ENCODE data around the gene ZNF316. TPM values are rescaled to one million over a fixed set of nuclear protein-coding genes. Genes with fewer than 3 reads are reported as not detected.

Gene ZNF316
- total RNA-seq, 2 experiments from 2014 or later: 15.7 to 20.8 TPM

- ChIA-PET CTCF (no interaction called here), POLR2A (interaction anchor here (0.6 kb wide), 1 partner anchor 308 kb away, joined by 4 read pairs; no protein-coding TSS in a partner anchor)
- intact Hi-C loops (cut with DNase I, micrococcal nuclease): no loop called here
- no peak overlapping the region for H3K27ac Mint-ChIP-seq
- DNase-seq (no peak), ATAC-seq (no peak)
- H3K36me3 Mint-ChIP-seq (ENCODE audit: low read depth): peaks cover 10% of the 10 kb centered on the region
- no peaks in the 10 kb centered on the region for H3K27me3 Mint-ChIP-seq
- no peak overlapping the region for H3K4me3 Mint-ChIP-seq
- H3K4me1 Mint-ChIP-seq: no peaks in the 10 kb centered on the region
- H3K9me3 Mint-ChIP-seq (ENCODE audit: low read depth): no peaks in the 10 kb centered on the region
Measured at GRCh38 chr7:6608794-6609193, 28.3 kb upstream of the ZNF316 start.

GRCh38 chr7:6612819-6613218, 24.3 kb upstream of the ZNF316 start:
- ATAC-seq (no peak), DNase-seq (no peak)
- Mint-ChIP-seq H3K4me1 (peaks cover 3% of the 10 kb centered on the region), H3K36me3 (ENCODE audit: low read depth) (peaks cover 1% of the 10 kb centered on the region), H3K4me3 (no peak overlapping the region), H3K27me3 (peaks cover 3% of the 10 kb centered on the region), H3K9me3 (ENCODE audit: low read depth) (no peaks in the 10 kb centered on the region), H3K27ac (no peak overlapping the region)
- POLR2A ChIA-PET: interaction anchor here (0.7 kb wide), 1 partner anchor 19 kb away, joined by 6 read pairs; no protein-coding TSS in a partner anchor
- CTCF ChIA-PET: interaction anchor here (0.6 kb wide), 1 partner anchor 19 kb away, joined by 3 read pairs; no protein-coding TSS in a partner anchor
- intact Hi-C loops (cut with DNase I, micrococcal nuclease): no loop called here

- peaks cover 3% of the 10 kb centered on the region for H3K27me3 Mint-ChIP-seq
- H3K36me3 Mint-ChIP-seq (ENCODE audit: low read depth): peaks cover 1% of the 10 kb centered on the region
- ATAC-seq: no peak
- ChIA-PET POLR2A (no interaction called here), CTCF (interaction anchor here (0.6 kb wide), 1 partner anchor 13 kb away, joined by 7 read pairs; no protein-coding TSS in a partner anchor)
- intact Hi-C loops (cut with DNase I, micrococcal nuclease): no loop called here
- peaks cover 3% of the 10 kb centered on the region for H3K4me1 Mint-ChIP-seq
- H3K9me3 Mint-ChIP-seq (ENCODE audit: low read depth): no peaks in the 10 kb centered on the region
- no peak overlapping the region for H3K27ac Mint-ChIP-seq
- no peak overlapping the region for H3K4me3 Mint-ChIP-seq
- no peak for DNase-seq
Measured at GRCh38 chr7:6613706-6614105, 23.4 kb upstream of the ZNF316 start.

GRCh38 chr7:6614953-6615722, 22.0 kb upstream of the ZNF316 start, which contains the start of gene ZNF853:
TSS of gene ZNF853 (plus strand) at chr7:6615610. CDS start at chr7:6616175, 565 bp downstream.
- Mint-ChIP-seq H3K4me3 (peak within 1 kb of the TSS; percentile 69), H3K27ac (no peak within 1 kb of the TSS), H3K4me1 (peaks cover 13% of the 10 kb centered on the region), H3K27me3 (peaks cover 3% of the 10 kb centered on the region), H3K9me3 (ENCODE audit: low read depth) (no peaks in the 10 kb centered on the region), H3K36me3 (ENCODE audit: low read depth) (no peaks in the 10 kb centered on the region)
- intact Hi-C loops (cut with DNase I, micrococcal nuclease): no loop called here
- CTCF ChIA-PET: no interaction called here
- peak; percentile 62 for ATAC-seq
- DNase-seq: peak; percentile 29
- POLR2A ChIA-PET: no interaction called here

- peaks cover 18% of the 10 kb centered on the region for H3K4me1 Mint-ChIP-seq
- POLR2A ChIA-PET: no interaction called here
- CTCF ChIA-PET: interaction anchor here (0.6 to 0.9 kb wide), 2 partner anchors 66 to 1642 kb away, joined by 3 read pairs; no protein-coding TSS in a partner anchor
- DNase-seq: no peak
- no peak overlapping the region for H3K27ac Mint-ChIP-seq
- H3K9me3 Mint-ChIP-seq (ENCODE audit: low read depth): no peaks in the 10 kb centered on the region
- intact Hi-C loops (cut with DNase I, micrococcal nuclease): no loop called here
- peak; percentile 17 for ATAC-seq
- H3K36me3 Mint-ChIP-seq (ENCODE audit: low read depth): no peaks in the 10 kb centered on the region
- peak overlapping the region; percentile 40 for H3K4me3 Mint-ChIP-seq
- H3K27me3 Mint-ChIP-seq: peaks cover 3% of the 10 kb centered on the region
Measured at GRCh38 chr7:6615723-6616555, 21.2 kb upstream of the ZNF316 start.

GRCh38 chr7:6616854-6617643, 20.1 kb upstream of the ZNF316 start:
- Mint-ChIP-seq H3K36me3 (ENCODE audit: low read depth) (no peaks in the 10 kb centered on the region), H3K27ac (no peak overlapping the region), H3K4me3 (no peak overlapping the region), H3K4me1 (peaks cover 26% of the 10 kb centered on the region), H3K27me3 (peaks cover 3% of the 10 kb centered on the region), H3K9me3 (ENCODE audit: low read depth) (no peaks in the 10 kb centered on the region)
- POLR2A ChIA-PET: no interaction called here
- no peak for ATAC-seq
- intact Hi-C loops (cut with DNase I, micrococcal nuclease): no loop called here
- no peak for DNase-seq
- CTCF ChIA-PET: interaction anchor here (0.6 to 0.9 kb wide), 3 partner anchors 14 to 1643 kb away, joined by 3 read pairs; no protein-coding TSS in a partner anchor

GRCh38 chr7:6618621-6619020, 18.5 kb upstream of the ZNF316 start:
- H3K4me1 Mint-ChIP-seq: peaks cover 33% of the 10 kb centered on the region
- no peak overlapping the region for H3K27ac Mint-ChIP-seq
- no peaks in the 10 kb centered on the region for H3K9me3 Mint-ChIP-seq (ENCODE audit: low read depth)
- ChIA-PET POLR2A (interaction anchor here (0.7 kb wide), 2 partner anchors 10 to 504 kb away, joined by 3 to 4 read pairs; no protein-coding TSS in a partner anchor), CTCF (no interaction called here)
- peaks cover 3% of the 10 kb centered on the region for H3K27me3 Mint-ChIP-seq
- DNase-seq (no peak), ATAC-seq (no peak)
- no peaks in the 10 kb centered on the region for H3K36me3 Mint-ChIP-seq (ENCODE audit: low read depth)
- H3K4me3 Mint-ChIP-seq: no peak overlapping the region
- intact Hi-C loops (cut with DNase I, micrococcal nuclease): no loop called here

- peaks cover 39% of the 10 kb centered on the region for H3K4me1 Mint-ChIP-seq
- intact Hi-C loops (cut with DNase I, micrococcal nuclease): no loop called here
- POLR2A ChIA-PET: no interaction called here
- CTCF ChIA-PET: no interaction called here
- H3K4me3 Mint-ChIP-seq: no peak overlapping the region
- no peak overlapping the region for H3K27ac Mint-ChIP-seq
- ATAC-seq (no peak), DNase-seq (no peak)
- no peaks in the 10 kb centered on the region for H3K36me3 Mint-ChIP-seq (ENCODE audit: low read depth)
- no peaks in the 10 kb centered on the region for H3K27me3 Mint-ChIP-seq
- H3K9me3 Mint-ChIP-seq (ENCODE audit: low read depth): no peaks in the 10 kb centered on the region
Measured at GRCh38 chr7:6619961-6620360, 17.2 kb upstream of the ZNF316 start.

GRCh38 chr7:6621195-6622133, 15.7 kb upstream of the ZNF316 start:
- no peaks in the 10 kb centered on the region for H3K36me3 Mint-ChIP-seq (ENCODE audit: low read depth)
- no peaks in the 10 kb centered on the region for H3K27me3 Mint-ChIP-seq
- H3K9me3 Mint-ChIP-seq (ENCODE audit: low read depth): no peaks in the 10 kb centered on the region
- intact Hi-C loops (cut with DNase I, micrococcal nuclease): no loop called here
- no peak overlapping the region for H3K27ac Mint-ChIP-seq
- no peak for DNase-seq
- ChIA-PET POLR2A (no interaction called here), CTCF (interaction anchor here (0.6 to 1.4 kb wide), 2 partner anchors 12 to 57 kb away, joined by 3 read pairs; no protein-coding TSS in a partner anchor)
- peaks cover 39% of the 10 kb centered on the region for H3K4me1 Mint-ChIP-seq
- no peak for ATAC-seq
- no peak overlapping the region for H3K4me3 Mint-ChIP-seq

GRCh38 chr7:6622134-6622710, 14.9 kb upstream of the ZNF316 start:
- POLR2A ChIA-PET: no interaction called here
- Mint-ChIP-seq H3K9me3 (ENCODE audit: low read depth) (no peaks in the 10 kb centered on the region), H3K36me3 (ENCODE audit: low read depth) (no peaks in the 10 kb centered on the region), H3K4me3 (no peak overlapping the region), H3K27ac (no peak overlapping the region), H3K4me1 (peaks cover 39% of the 10 kb centered on the region), H3K27me3 (no peaks in the 10 kb centered on the region)
- CTCF ChIA-PET: interaction anchor here (1.4 kb wide), 1 partner anchor 11 kb away, joined by 3 read pairs; no protein-coding TSS in a partner anchor
- ATAC-seq: no peak
- no peak for DNase-seq
- intact Hi-C loops (cut with DNase I, micrococcal nuclease): no loop called here
